ENCODE measurements around the gene HTR6.

DNA sequence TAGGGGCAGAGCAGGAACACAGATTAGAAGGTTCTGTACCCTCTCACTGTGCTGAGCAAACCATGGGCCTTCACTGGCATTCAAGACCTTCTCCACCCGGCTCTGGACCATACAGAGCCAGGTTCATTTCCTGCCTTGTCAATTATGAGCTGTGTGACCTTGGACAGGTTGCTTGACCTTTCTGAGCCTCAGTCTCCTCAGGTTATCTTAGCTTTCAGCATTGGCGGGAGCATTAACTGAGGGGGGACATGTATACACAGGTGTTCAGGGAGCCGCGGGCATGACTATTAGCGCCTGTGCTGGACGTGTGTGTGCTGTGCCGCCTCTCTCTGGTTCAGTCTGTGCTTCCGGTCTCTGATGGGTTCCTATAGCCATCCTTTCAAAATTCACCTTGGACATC, 32.1 kb downstream of the HTR6 start:
- no peak for TF ChIP-seq POLR2A (IDR thresholded peaks at IDR 0.05; ENCODE audit: borderline replicate concordance, extremely low read depth, insufficient read depth, insufficient read length)
- no peak for TF ChIP-seq EZH2phosphoT487 (IDR thresholded peaks at IDR 0.05; ENCODE audit: borderline replicate concordance)
- TF ChIP-seq EZH2 (IDR thresholded peaks at IDR 0.05), result no peak
- no peak for TF ChIP-seq POLR2AphosphoS5 (IDR thresholded peaks at IDR 0.05; ENCODE audit: low read depth, low read length)
- TF ChIP-seq, protein P1, sequence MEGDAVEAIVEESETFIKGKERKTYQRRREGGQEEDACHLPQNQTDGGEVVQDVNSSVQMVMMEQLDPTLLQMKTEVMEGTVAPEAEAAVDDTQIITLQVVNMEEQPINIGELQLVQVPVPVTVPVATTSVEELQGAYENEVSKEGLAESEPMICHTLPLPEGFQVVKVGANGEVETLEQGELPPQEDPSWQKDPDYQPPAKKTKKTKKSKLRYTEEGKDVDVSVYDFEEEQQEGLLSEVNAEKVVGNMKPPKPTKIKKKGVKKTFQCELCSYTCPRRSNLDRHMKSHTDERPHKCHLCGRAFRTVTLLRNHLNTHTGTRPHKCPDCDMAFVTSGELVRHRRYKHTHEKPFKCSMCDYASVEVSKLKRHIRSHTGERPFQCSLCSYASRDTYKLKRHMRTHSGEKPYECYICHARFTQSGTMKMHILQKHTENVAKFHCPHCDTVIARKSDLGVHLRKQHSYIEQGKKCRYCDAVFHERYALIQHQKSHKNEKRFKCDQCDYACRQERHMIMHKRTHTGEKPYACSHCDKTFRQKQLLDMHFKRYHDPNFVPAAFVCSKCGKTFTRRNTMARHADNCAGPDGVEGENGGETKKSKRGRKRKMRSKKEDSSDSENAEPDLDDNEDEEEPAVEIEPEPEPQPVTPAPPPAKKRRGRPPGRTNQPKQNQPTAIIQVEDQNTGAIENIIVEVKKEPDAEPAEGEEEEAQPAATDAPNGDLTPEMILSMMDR (IDR thresholded peaks at IDR 0.05 in 2 of 3, conservative IDR thresholded peaks at IDR 0.05 in 1 of 3; ENCODE audit: borderline replicate concordance in 1 of 3, insufficient read depth in 1 of 3, low read depth in 2 of 3, low read length in 2 of 3), result no peak
- no peak for TF ChIP-seq YY1 (IDR thresholded peaks at IDR 0.05; ENCODE audit: extremely low read depth, insufficient replicate concordance, low read depth, low read length)
- TF ChIP-seq RAD21 (IDR thresholded peaks at IDR 0.05; ENCODE audit: low read depth), result no peak
- TF ChIP-seq CEBPB (IDR thresholded peaks at IDR 0.05; ENCODE audit: low read depth), result no peak
- TF ChIP-seq SP1 (IDR thresholded peaks at IDR 0.05; ENCODE audit: low read depth), result no peak
- TF ChIP-seq EGR1 (IDR thresholded peaks at IDR 0.05; ENCODE audit: low read depth), result no peak
- no peak for TF ChIP-seq JUND (IDR thresholded peaks at IDR 0.05)
